Heart left ventricle (tissue), 16 donors: ENCODE measurements around the gene LRRC28. TPM values are rescaled to one million over a fixed set of nuclear protein-coding genes. Genes with fewer than 3 reads are reported as not detected.

Source experiments
- ATAC-seq, 4 donors: fragments of 200-7000 bp; cut with Tn5 transposase; one replicate each; pipeline ENCODE4 v1.9.1; 2020 to 2022; ENCODE audit warnings: moderate library complexity in 4 of 4, mild to moderate bottlenecking in 3 of 4, moderate number of reproducible peaks in 1 of 4
- DNase-seq, 5 donors: peaks; one replicate each; pipeline ENCODE4 v3.0.0-alpha.2; 2020
- H3K27ac ChIP-seq, 12 donors: fragments of 200-600 bp; sonication (generic) in 4 of 12; one replicate each; pipeline versions ENCODE4 v1.5.0 to v1.8.0; 2016 to 2022; ENCODE audit warnings: mild to moderate bottlenecking in 2 of 12
- H3K27me3 ChIP-seq, 9 donors: fragments of 200-600 bp; sonication (generic) in 2 of 9; one replicate each; pipeline versions ENCODE4 v1.5.1 to v1.8.0; 2016 to 2022; ENCODE audit warnings: mild to moderate bottlenecking in 3 of 9
- H3K36me3 ChIP-seq, 9 donors: fragments of 200-600 bp; sonication (generic) in 2 of 9; one replicate each; pipeline versions ENCODE4 v1.5.0 to v1.8.0; 2018 to 2022; ENCODE audit warnings: mild to moderate bottlenecking in 2 of 9
- H3K4me1 ChIP-seq, 12 donors: fragments of 200-600 bp; sonication (generic) in 4 of 12; one replicate each; pipeline versions ENCODE4 v1.5.0 to v1.8.0; 2016 to 2022; ENCODE audit warnings: mild to moderate bottlenecking in 3 of 12
- H3K4me3 ChIP-seq, 12 donors: fragments of 200-600 bp; sonication (generic) in 4 of 12; one replicate each; pipeline versions ENCODE4 v1.5.0 to v1.8.0; 2017 to 2022; ENCODE audit warnings: mild to moderate bottlenecking in 9 of 12, moderate library complexity in 4 of 12
- H3K9me3 ChIP-seq, 12 donors: fragments of 200-600 bp; sonication (generic) in 4 of 12; one replicate each; pipeline versions ENCODE4 v1.5.0 to v1.8.0; 2016 to 2022; ENCODE audit warnings: mild to moderate bottlenecking in 1 of 12
- POLR2A ChIP-seq, 2 donors: fragments of 450-650 bp; IDR thresholded peaks; one replicate each; pipeline ENCODE4 v1.6.1; 2017; ENCODE audit warnings: antibody characterized with exemption in 2 of 2, mild to moderate bottlenecking in 2 of 2, moderate library complexity in 2 of 2
- WGBS, 4 donors: extraction: QIAGEN DNeasy Blood & Tissue Kit in 2 of 4; methylation state at CpG; one replicate each; pipeline versions ENCODE4 v1.1.5 to v1.1.7; 2013 to 2018; 5-methylcytosine and 5-hydroxymethylcytosine counted together
- intact Hi-C, 10 donors: fragments of 100-400 bp; cut with DNase I; formaldehyde crosslinking; loops; one replicate each; pipeline versions ENCODE4 v1.11.1 to v1.14.2; 2022
- polyA plus RNA-seq, 2 donors: library from polyadenylated mRNA; stranded (reverse); fragments of 200-250 nt; gene quantifications; one replicate each; pipeline ENCODE4 v1.2.3, GENCODE V29; 2013
- total RNA-seq, 9 donors: library from RNA; depleted of rRNA in 2 of 9; stranded (reverse); fragments of >200 nt in 2 of 9; fragmentation: NEBNext Ultra II Directional in 3 of 9; extraction: Animal tissue kit (Norgen Biotek cat#: 25700) in 3 of 9; gene quantifications; one replicate each; pipeline versions ENCODE4 v1.1.0 to v1.2.4, GENCODE V29; 2016 to 2023
- TF ChIP-seq, protein P1 (sequence below), 12 donors: fragments of 200-600 bp; sonication (generic) in 4 of 12; IDR thresholded peaks; one replicate each; pipeline versions ENCODE4 v1.5.0 to v1.8.0; 2018 to 2022; ENCODE audit warnings: antibody characterized with exemption in 12 of 12, mild to moderate bottlenecking in 5 of 12
- donor health status: ischemic (EF 13 %, LVEDD 7.1; RV severe dilation, severe dysfunction).
- donor health status: healthy with polysubstance abuse.
- donor health status: DM: no; HTN: yes; CAD: no.
- donor health status: DM: no; HTN: no; CAD: no.
- donor health status: ischemic (EF 25% LVEDD 6.9; RV normal size, moderate dysfunction).
- donor health status: ischemic (EF 25% LVEDD 5.7; RV mildly dilated, moderate dysfunction).
- donor health status: healthy.
- donor health status: DM: yes; HTN: yes; CAD: no.
- donor health status: ischemic (EF 35%, LVEDD 5.7; RV mildly dilated, moderate dysfunction).
- donor health status: nonischemic (EF 11% LVEDD 7.7; RV severe dilation, severe dysfunction).
- donor health status: DM: yes; HTN: yes; CAD: no.
- donor health status: PGD.
- donor health status: ischemic (EF 29% LVEDD 5.4; RV normal size, mild dysfunction).
- donor health status: nonischemic (EF 23%, LVEDD 6.1; RV moderate dilation, normal function).

The LRRC28 gene
- total and polyA plus RNA-seq, 11 donors, result 5.1 to 28.6 (median 20.1) TPM

DNA sequence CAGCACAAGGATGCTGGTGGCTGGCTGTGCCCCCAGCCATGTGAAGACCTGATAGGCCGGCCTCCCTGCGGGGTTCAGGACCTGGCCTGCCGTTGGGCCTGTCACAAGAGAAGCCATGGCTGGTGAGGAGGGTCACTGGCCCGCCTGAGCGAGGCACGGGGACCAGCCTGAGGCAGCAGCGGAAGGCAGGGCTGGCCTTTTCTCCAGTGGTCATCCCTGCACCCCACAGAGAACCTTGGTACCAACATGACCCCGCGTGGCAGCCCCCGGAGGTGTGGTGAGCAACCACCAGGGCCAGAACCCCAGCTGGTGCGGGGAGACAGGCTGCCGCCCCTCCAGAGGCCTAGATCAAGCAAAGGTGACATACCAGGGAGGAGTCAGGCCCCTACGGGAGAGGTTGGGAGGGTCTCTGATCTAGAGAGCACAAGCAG is 180.4 kb downstream of the LRRC28 start:
- Histone ChIP-seq H3K27ac (no peak overlapping the region), H3K4me1 (peaks cover 5 to 54% (median 35%) of the 10 kb centered on the region in 12 donors), H3K9me3 (no peaks in the 10 kb centered on the region), H3K27me3 (no peaks in the 10 kb centered on the region), H3K4me3 (no peak overlapping the region), H3K36me3 (no peaks in the 10 kb centered on the region)
- TF ChIP-seq, protein P1, sequence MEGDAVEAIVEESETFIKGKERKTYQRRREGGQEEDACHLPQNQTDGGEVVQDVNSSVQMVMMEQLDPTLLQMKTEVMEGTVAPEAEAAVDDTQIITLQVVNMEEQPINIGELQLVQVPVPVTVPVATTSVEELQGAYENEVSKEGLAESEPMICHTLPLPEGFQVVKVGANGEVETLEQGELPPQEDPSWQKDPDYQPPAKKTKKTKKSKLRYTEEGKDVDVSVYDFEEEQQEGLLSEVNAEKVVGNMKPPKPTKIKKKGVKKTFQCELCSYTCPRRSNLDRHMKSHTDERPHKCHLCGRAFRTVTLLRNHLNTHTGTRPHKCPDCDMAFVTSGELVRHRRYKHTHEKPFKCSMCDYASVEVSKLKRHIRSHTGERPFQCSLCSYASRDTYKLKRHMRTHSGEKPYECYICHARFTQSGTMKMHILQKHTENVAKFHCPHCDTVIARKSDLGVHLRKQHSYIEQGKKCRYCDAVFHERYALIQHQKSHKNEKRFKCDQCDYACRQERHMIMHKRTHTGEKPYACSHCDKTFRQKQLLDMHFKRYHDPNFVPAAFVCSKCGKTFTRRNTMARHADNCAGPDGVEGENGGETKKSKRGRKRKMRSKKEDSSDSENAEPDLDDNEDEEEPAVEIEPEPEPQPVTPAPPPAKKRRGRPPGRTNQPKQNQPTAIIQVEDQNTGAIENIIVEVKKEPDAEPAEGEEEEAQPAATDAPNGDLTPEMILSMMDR (IDR thresholded peaks at IDR 0.05), result no peak
- no peak for TF ChIP-seq POLR2A (IDR thresholded peaks at IDR 0.05)
- intact Hi-C loops, result no loop called here
- DNase-seq (peak in 3 of 5 donors; percentile 6 to 46 (median 18)), ATAC-seq (no peak)
- WGBS, 4 donors, result 92 to 100% (median 98%) methylated on average over 6 to 13 of the region's 13 CpGs

DNA sequence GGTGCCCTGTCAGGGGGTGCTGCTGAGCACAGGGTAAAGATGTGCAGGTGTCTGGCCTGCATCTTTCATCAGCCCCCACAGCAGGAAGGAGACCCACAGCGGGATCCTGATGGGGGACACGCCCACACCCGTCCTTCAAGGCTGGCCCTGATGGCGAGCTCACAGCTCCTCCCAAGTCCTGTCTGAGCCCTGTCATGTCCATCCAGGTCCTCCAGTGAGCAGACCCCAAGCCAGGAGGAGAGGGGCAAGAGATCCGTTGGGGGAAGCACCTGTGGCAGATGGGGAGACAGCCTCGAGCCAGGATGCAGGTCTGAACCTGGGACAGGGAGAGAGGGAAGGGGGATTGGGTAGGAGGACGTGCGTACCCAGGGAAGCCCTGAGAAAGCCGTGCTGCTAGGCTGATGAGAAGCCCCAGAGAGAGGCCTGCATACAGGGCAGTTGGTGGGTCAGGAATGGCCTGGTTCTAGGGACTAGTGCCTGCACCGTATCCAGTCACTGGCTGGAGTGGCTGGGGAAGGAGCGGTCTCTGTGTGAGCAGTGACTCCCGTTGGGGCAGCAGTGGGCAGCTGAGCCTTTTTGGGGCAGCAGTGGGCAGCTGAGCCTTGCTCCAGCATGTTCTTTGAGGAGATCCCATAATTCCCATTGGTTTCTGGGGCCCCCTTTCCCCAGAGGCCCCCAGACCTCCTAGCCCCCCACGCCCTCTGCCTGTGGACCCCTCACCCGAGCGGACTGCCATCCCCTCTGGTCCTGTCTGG is 181.2 kb downstream of the LRRC28 start:
- DNase-seq (peak in 3 of 5 donors; percentile 7 to 59 (median 16)), ATAC-seq (no peak)
- WGBS, 4 donors, result 87 to 94% (median 91%) methylated on average over 11 to 15 of the region's 15 CpGs

DNA sequence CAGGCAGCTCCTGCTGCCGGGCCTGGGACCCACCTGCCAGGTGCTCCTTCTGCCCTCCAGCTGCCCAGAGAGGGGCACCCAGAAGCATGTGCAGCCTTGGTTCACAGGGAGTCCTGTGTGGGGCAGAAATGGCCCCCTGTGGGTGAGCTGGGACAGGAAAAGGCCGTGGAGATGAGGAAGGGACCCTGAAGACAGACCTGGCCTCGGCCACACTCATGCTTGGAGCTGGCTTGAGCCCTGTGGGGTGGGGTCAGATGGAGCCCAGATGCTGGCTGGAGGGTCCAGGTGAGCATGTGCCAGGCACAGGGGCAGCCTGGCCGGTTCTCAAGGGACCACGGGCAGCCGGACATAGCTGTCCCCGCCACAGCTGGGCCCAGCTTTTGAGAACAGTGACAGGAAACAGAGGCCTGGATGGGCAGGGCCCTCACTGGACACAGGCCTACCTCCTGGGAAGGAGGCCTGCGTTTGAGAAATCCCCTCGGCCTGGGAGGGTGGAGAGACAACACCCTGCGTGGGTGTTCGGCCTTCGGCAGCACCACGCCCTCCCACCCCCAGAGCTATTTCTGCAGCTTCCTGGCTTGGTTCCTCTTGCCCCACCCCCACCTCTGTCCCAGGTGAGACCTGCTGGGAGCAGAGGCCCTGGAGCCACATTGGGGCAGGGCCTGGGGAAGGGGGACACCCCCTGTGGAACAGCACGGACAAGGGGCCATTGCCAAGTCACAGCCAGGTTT is 181.9 kb downstream of the LRRC28 start:
- no peak overlapping the region for H3K4me3 ChIP-seq
- 36 to 51% (median 42%) methylated on average over 9 to 14 of the region's 14 CpGs for WGBS, 4 donors
- no peaks in the 10 kb centered on the region for H3K27me3 ChIP-seq
- DNase-seq, result peak in 4 of 5 donors; percentile 63 to 74 (median 69)
- H3K27ac ChIP-seq, result peak overlapping the region; percentile 17 to 77 (median 68)
- no peaks in the 10 kb centered on the region for H3K36me3 ChIP-seq
- no peak for TF ChIP-seq POLR2A (IDR thresholded peaks at IDR 0.05)
- TF ChIP-seq, protein P1 (IDR thresholded peaks at IDR 0.05), result no peak
- ATAC-seq, result peak; percentile 19 to 84 (median 50)
- H3K4me1 ChIP-seq, result peaks cover 5 to 61% (median 49%) of the 10 kb centered on the region in 12 donors
- intact Hi-C loops, result no loop called here
- H3K9me3 ChIP-seq, result no peaks in the 10 kb centered on the region

More for the DNA sequence above, 181.2 kb downstream of the LRRC28 start:
- intact Hi-C loops, result no loop called here
- Histone ChIP-seq H3K36me3 (no peaks in the 10 kb centered on the region), H3K27me3 (no peaks in the 10 kb centered on the region), H3K27ac (peak overlapping the region in 11 of 12 donors; percentile 17 to 77 (median 67)), H3K4me3 (no peak overlapping the region), H3K4me1 (peaks cover 5 to 54% (median 42%) of the 10 kb centered on the region in 12 donors), H3K9me3 (no peaks in the 10 kb centered on the region)
- TF ChIP-seq, protein P1 (IDR thresholded peaks at IDR 0.05), result no peak
- no peak for TF ChIP-seq POLR2A (IDR thresholded peaks at IDR 0.05)
